Spleen (tissue), 7 donors: ENCODE measurements around the gene CAPN10.

Source experiments
- CTCF ChIP-seq, 11 experiments: fragments of 200-600 bp in 7 of 11; fragments of 450-650 bp in 4 of 11; sonication (generic) in 4 of 11; IDR thresholded peaks in 8 of 11; conservative IDR thresholded peaks in 3 of 11; 1 replicate in 7 of 11; 2 replicates in 4 of 11; pipeline versions ENCODE4 v1.4.0 to v1.8.0; 2016 to 2021; ENCODE audit warnings: antibody characterized with exemption in 11 of 11, inconsistent platforms in 4 of 11, mild to moderate bottlenecking in 1 of 11
- POLR2A ChIP-seq, 3 donors: fragments of 450-650 bp; IDR thresholded peaks; one replicate each; pipeline ENCODE4 v1.5.1; 2017; ENCODE audit warnings: antibody characterized with exemption in 3 of 3, mild to moderate bottlenecking in 1 of 3
- donor health status: DM: no; HTN: no; CAD: no; lungs with moderate emphysema.
- donor health status: DM: no; HTN: no; CAD: no.
- donor health status: DM: no; HTN: no; CAD: no.

- TF ChIP-seq CTCF (IDR thresholded peaks at IDR 0.05 in 8 of 11, conservative IDR thresholded peaks at IDR 0.05 in 3 of 11): no peak
- no peak for TF ChIP-seq POLR2A (IDR thresholded peaks at IDR 0.05)
Measured at GRCh38 chr2:240629619-240629967, 43.1 kb downstream of the CAPN10 start.
